T47D (cell line): ENCODE measurements around the gene MLF2.
"Not testable (repeated sequence)": the region's sequence is repeated elsewhere in the genome, so short reads cannot be mapped to it uniquely, and the experiment has no call there.

Source experiments
- DNase-seq, 2 experiments: peaks; one replicate each; pipeline versions ENCODE4 v3.0.0 to v3.0.0-alpha.2; 2011 to 2012; ENCODE audit warnings: low read depth in 1 of 2, low spot score in 1 of 2
- JUND ChIP-seq: IDR thresholded peaks from 2 replicates; pipeline ENCODE4 v1.6.1; 2012; ENCODE audit warnings: low read depth
- in situ Hi-C: cut with HindIII; loops from 2 replicates; pipeline ENCODE4 v1.10.0; 2016; ENCODE audit warnings: low sequenced_read_pairs, low pct_unique_long_range_greater_than_20kb

Gene MLF2

DNA sequence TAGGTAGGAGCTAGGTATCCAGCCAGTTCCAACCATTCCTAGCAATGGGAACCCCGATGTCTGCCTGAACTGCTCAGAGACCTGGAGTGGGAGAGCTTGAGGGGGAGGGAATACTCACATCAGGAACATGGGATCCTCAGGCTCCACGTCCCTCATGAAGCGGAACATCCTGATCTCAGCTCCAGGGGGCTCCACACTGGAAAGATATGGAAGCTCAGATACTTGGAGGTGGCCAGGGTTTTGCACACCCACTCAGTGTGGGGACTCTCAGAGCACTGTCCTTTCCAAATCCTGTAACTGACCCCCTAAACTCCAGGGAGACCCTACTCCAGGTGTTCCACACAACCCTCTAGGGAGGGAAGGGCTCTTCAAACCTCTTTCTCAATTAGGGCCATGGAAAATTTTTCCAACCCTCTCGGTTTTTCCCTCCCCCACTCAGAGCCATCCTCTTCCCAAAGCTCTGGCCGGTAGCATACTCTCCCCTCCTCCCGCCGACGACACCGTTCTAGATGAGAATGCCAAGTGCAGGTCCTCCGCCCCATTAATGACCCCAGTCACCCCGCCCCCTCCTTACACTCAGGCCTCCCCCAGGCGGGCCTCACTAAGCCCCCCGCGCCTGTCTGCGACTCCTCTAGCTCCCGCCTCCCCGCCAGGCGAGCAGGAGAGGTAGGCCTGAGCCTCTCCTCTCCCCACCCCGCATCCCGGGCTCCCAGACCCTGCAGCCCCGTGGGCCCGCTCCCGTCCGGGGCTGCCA, 597 bp downstream of the MLF2 start:
- no peak for DNase-seq
- no peak for TF ChIP-seq JUND
- in situ Hi-C loops = no loop called here

DNA sequence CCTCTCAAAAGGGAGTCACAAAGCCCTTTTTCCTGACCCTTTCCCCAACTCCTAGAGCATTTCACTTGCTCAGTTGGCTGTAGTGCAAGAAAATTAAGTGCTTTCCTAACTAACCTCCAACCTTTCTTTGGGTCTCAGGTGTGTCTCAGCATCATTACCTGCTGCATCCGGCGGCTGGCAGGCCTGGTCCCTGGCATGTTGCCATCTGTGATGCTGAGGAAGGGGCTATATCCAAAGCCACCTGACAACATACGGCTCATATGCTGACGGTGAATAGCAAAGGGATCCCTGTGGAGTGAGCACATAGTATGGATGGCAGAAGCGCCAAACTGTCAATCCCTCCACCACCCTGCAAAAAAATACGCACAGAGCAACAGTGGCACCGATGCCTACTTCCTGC, 1.2 kb downstream of the MLF2 start:
- DNase-seq = no peak
- in situ Hi-C loops = no loop called here
- no peak for TF ChIP-seq JUND

DNA sequence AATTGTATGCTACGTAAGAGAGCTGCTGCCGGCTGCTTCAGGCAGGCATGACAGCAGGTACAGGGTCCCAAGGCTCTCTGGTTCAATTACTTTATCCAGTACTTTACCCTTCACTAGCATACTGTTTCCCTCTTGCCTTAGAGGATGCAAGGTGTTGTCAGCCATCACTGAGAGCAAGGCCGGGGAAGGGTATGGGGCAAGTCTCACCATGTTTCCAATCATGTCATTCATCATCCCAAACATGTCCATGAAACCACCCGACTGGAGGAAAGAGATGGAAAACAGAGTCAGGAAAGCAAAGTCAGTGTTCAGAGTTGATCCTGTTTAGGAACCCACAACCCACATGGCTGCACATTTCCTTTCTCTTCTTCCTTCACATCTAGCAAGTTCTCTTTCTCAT, 2.4 kb downstream of the MLF2 start:
- DNase-seq = no peak
- TF ChIP-seq JUND = no peak
- in situ Hi-C loops = no loop called here

DNA sequence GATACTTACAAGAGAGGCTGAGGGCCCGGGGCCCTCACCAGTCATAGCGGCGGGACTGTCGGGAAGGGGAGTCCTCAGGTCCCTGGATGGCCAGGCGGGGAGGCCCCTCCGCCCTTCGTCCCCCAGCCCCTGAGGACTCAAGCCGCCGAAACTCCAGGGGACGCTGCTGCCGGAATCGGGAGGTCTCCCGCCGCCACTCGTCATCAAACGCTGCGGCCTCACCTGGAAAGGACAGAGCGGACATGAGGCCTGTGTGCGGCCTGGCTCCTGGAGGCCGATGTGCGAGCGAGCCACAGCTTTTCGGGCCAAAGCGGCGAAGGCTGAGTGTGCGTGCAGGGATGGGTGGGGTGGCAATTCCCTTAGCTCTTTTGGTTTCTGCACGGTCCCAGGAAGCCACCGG, 4.2 kb downstream of the MLF2 start:
- in situ Hi-C loops = no loop called here
- DNase-seq = no peak
- no peak for TF ChIP-seq JUND

DNA sequence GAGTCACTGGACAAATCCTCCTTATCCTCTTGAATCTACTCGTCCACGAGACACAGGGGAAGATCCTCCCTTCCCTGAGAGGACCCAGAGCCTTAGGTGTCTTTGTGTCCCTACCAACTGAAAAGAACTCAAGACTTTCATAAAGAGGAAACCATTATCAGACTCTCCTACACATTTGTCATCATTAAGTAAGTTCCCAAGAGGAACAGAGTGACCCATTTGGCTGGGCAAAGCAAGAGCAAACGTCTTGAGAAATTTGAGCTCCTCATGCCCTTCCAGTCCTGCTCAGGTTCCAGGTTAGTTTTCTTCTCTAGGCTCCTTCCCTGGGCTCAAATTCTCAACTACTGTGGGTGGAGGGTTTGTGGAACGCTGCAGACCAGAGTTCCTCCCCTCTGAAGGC, 5.7 kb downstream of the MLF2 start:
- DNase-seq = no peak
- in situ Hi-C loops = no loop called here
- TF ChIP-seq JUND = no peak

DNA sequence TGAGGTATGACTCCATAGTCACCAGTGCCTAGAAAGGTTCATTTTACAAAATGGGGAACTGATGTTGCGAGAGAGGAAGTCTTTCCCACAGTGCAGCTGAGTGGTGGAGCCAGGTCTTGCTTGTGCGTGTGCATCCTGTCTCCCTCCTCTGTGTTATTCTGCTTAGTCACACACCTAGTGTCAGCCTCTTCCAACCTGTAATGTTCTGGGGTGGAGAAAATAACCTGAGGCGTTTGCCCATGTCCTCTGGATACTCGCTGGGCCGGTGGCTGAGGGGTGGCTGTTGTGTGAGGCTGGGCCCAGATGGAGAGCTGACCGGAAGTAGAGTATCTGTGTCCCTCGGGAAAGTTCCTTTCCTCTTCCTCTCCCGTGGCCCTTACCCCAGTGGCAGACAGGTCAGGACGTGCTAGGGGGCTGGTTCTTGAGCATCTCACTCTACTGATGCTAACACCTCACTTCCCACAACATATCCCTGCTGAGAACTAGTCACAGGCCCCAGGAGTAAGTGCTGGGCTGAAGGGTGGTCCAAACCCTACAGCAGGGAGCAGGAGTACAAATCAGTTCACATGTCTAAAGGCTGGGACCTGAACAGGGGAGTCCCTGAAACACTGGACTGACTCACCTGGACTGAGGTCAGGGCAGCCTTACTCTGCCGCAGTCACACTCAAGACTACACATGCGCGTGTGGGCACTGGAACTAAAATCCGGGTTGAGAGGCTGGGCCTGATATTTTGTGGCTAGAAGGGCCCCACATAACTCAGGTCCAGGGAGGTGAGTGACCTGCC, 7.0 kb downstream of the MLF2 start:
- in situ Hi-C loops = no loop called here
- no peak for TF ChIP-seq JUND
- DNase-seq = no peak

DNA sequence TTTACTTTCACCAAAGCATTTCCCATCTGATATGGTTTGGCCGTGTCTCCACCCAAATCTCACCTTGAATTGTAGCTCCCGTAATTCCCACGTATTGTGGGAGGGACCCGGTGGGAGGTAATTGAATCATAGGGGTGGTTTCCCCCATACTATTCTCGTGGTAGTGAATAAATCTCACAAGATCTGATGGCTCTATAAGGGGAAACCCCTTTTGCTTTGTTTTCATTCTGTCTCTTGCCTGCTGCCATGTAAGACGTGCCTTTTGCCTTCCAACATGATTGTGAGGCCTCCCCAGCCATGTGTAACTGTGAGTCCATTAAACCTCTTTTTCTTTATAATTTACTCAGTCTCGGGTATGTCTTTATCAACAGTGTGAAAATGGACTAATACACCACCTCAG, 9.6 kb downstream of the MLF2 start:
- in situ Hi-C loops, DNase-seq: not testable (repeated sequence)

DNA sequence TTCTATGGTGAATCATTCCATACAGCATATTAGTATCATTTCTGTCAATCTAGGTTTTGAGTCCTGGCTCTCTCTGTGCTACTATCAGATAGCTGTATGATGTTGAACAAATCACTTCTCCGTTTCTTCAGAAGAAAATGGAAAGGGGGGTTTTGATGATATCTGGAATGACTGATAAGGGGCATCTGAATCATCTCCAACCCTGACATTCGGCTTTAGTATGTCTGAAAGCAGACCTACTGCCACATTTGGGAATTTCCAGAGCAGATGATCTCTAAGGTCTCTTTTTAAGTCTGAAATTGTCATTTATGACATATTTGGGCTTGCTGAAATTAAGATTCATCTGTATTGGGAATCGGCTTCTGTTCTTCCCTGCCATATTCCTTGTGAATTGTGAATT, 10.1 kb downstream of the MLF2 start:
- no peak for TF ChIP-seq JUND
- in situ Hi-C loops = no loop called here
- DNase-seq = no peak

DNA sequence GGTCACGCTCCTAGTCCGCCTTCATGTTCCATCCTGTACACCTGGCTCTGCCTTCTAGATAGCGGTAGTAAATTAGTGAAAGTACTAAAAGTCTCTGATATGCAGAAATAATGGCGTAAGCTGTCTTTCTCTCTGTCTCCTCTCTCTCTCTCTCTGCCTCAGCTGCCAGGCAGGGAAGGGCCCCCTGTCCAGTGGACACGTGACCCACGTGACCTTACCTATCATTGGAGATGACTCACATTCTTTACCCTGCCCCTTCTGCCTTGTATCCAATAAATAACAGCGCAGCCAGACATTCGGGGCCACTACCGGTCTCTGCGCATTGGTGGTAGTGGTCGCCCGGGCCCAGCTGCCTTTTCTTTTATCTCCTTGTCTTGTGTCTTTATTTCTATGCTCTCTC, 10.9 kb downstream of the MLF2 start:
- DNase-seq, in situ Hi-C loops: not testable (repeated sequence)

DNA sequence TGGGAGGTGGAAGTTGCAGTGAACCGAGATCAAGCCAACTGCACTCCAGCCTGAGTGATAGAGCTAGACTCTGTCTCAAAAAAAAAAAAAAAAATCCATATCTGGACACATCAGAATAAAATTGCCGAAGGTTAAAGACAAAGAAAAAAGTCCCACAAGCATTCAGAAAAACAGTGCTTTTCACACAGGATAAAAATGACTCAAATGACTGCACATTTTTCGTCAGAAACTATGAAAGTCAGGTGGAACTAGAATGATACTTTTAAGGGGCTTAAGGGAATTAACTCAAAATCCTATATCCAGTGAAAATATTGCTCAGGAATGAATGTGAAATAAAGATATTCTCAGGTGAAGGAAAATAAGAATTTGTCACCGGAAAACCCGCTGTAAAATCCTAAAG, 16.2 kb downstream of the MLF2 start:
- in situ Hi-C loops = no loop called here
- DNase-seq = no peak
- TF ChIP-seq JUND = no peak

DNA sequence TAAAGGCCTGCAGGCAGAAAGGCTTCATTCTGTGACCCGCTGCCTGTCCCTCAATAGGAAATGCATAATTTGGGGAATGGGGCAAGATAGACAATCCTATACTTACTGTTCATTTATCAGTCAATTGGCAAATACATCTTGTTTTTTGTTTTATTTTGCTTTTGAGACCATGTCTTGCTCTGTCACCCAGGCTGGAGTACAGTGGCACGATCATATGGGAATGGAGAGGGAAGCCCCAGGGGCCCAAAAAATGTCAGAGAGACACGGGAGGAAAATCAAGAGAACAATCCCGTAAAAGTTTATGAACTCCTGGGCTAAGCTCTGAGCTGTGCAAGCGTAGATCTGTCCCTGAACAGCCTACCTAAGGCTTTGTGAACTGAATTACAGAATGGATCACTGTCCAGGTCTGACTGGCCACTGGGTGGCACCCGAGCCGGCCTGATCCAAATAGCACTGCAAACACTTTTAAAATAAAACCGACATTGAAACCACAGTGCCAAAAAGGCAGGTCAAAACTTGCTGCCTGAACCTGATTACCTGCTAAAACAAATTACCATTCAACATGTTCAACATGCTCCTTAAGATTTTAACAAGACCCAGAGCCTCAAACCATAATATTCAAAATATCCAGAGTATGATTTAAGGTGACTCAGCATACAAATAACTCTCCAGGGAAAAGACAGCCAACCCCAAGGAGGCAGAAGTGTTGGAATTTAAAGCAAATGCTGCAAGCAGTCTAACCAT, 17.3 kb downstream of the MLF2 start:
- in situ Hi-C loops = no loop called here
- DNase-seq = peak in 1 of 2 experiments; percentile 70
- no peak for TF ChIP-seq JUND

DNA sequence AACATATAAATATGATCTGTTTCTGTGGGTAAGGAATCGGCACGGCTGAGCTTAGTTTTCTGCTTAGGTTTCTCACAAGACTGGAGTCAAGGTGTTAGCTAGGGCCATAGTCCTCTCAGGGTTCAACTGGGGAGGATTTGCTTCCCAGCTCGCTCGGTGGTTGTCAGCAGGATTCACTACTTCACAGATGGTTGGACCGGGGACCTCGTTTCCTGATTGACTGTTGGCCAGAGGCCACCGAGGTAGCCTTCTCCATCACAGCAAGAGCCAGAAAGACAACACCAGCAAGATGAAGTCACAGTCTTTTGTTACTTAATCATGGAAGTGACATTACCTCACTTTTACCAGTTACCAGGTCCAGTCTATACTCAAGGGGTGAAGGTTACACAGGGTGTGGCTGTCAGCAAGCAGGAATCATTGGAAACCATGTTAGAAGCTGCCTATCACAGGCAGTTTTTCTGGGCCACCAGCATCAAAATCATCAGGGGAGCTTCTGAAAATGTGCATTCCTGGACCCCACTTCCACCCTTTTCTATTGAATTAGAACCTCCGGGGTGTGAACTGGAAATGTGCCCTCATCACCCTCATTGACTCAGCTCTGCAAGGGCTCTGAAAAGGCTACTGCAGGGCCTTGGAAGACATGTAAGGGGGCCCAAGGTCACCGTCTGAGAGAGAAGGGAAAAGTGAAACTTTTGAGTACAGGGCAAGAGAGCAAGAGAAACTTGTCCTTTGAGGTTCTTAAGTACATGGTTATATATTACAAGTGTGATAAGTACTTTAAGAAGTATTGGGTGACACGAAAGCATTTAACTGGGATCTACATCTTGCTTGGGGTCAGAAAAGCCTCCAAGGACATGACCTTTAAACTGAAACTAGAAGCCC, 18.2 kb downstream of the MLF2 start:
- in situ Hi-C loops = no loop called here
- no peak for TF ChIP-seq JUND
- DNase-seq = no peak

DNA sequence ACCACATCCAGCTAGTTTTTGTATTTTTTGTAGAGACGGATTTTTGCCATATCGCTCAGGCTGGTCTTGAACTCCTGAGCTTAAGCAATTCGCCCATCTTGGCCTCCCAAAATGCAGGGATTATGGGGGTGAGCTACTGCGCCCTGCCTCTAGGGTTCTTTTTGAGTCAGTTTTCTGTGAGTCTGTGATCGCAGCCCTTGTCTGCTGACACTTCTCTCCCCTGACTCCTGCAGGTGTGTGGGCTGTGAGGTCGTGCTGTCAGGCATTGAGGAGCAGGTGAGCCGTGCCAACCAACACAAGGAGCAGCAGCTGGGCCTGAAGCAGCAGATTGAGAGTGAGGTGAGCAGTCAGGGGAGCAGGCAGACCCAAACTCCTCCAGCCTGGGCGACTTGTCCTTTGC, 22.8 kb downstream of the MLF2 start:
- DNase-seq = no peak
- in situ Hi-C loops = no loop called here

More for the DNA sequence above, 22.8 kb downstream of the MLF2 start:
- TF ChIP-seq JUND = no peak
